ENCODE results near the gene RALGPS1. TPM values are rescaled to one million over a fixed set of nuclear protein-coding genes. Genes with fewer than 3 reads are reported as not detected.

Gene RALGPS1
- total RNA-seq, 2 experiments from 2014 or later, result 2.5 to 4.1 TPM

DNA sequence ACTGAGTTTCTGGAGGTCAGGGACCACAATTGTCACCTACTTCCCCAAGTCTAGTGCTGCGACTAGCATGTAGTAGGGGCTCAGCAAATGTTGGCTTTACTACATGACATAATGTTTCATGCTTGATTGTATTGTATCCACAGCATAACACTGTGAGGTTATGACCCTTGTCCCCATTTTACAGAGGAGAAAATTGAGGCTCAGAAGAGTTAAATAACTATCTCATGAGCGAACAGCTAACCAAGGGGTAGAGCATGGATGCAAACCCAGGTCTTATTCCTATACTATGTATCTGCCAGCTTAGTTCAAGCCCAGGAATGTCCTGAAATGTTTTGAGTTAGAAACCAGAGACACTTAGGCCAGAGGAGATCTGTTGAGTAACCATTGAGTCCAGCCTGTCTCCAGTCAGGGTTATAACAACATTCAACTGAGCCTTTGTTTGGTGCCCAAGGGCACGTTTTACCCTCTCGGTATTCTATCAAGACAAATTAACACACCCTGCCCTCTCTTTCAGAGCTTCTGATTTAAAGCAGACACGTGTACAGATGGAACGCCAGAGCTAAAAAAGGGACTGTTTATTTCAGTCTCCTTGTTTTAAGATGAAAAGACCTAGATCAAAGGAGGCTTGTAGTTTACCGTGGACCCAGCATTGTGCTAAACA, 191.4 kb downstream of the RALGPS1 start:
- POLR2A ChIA-PET, result no interaction called here

GRCh38 chr9:127106466-127106855, 191.9 kb downstream of the RALGPS1 start:
- Mint-ChIP-seq H3K4me3 (no peak overlapping the region), H3K9me3 (ENCODE audit: insufficient read depth) (no peaks in the 10 kb centered on the region), H3K4me1 (ENCODE audit: low read depth) (no peaks in the 10 kb centered on the region), H3K27ac (no peak overlapping the region), H3K36me3 (ENCODE audit: low read depth) (no peaks in the 10 kb centered on the region), H3K27me3 (ENCODE audit: low read depth) (peaks cover 2% of the 10 kb centered on the region)
- ChIA-PET POLR2A (no interaction called here), CTCF (no interaction called here)
- DNase-seq (no peak), ATAC-seq (no peak)

More for the DNA sequence above, 191.4 kb downstream of the RALGPS1 start:
- CTCF ChIA-PET, result no interaction called here
- Mint-ChIP-seq H3K4me1 (ENCODE audit: low read depth) (no peaks in the 10 kb centered on the region), H3K36me3 (ENCODE audit: low read depth) (no peaks in the 10 kb centered on the region), H3K27ac (no peak overlapping the region), H3K9me3 (ENCODE audit: insufficient read depth) (no peaks in the 10 kb centered on the region), H3K27me3 (ENCODE audit: low read depth) (peaks cover 3% of the 10 kb centered on the region), H3K4me3 (no peak overlapping the region)
- ATAC-seq, result no peak
- DNase-seq, result no peak

GRCh38 chr9:127107171-127107928, 192.8 kb downstream of the RALGPS1 start:
- Mint-ChIP-seq H3K9me3 (ENCODE audit: insufficient read depth) (no peaks in the 10 kb centered on the region), H3K27me3 (ENCODE audit: low read depth) (peaks cover 2% of the 10 kb centered on the region), H3K4me3 (no peak overlapping the region), H3K36me3 (ENCODE audit: low read depth) (no peaks in the 10 kb centered on the region), H3K27ac (no peak overlapping the region), H3K4me1 (ENCODE audit: low read depth) (no peaks in the 10 kb centered on the region)
- ATAC-seq, result no peak
- POLR2A ChIA-PET, result no interaction called here
- DNase-seq, result no peak
- CTCF ChIA-PET, result no interaction called here

DNA sequence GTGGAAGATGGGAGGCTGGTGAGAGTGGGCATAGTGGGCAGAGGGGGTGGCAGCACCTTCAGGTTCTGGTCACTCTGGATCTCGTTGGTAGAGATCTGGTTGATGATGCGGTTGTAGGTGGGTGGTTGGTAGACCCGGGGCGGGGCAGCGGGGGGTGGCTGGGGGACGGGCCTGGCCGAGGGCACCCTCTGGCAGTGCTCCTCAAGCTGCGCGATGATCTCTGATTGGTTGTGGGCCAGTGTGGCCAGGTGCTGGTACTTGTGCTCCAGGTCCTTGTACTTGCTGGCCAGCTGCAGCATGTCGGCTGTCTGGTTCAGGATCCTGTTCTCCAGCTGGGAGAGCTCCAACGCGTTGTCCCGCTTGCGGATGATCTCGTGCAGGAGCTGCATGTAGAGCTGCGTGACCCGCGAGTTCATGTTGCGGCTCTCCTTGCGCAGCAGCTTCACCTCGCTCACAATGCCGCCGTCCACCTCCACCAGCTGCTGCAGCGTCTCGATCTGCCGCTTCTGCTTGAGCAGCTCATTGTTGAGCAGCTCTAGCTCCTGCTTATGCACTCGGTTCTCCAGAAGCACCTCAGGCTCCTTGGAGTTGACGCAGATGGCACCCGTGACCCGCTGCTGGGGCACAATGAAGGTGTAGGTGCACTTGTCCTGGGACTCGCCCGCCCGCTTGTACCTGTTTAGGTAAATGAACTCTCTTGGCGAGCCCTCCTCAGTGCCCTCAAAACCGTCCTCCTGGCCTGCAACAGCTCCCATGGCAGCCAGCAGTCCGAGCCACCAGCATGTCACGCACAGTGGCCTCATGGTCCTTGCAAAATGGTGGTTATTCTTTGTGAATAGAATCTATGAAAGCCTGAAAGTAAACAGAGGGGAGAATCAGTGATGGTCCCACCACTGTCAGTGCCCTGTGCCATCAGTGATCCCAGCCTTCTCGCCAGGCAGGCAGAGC, 193.6 kb downstream of the RALGPS1 start:
- peaks cover 2% of the 10 kb centered on the region for H3K27me3 Mint-ChIP-seq (ENCODE audit: low read depth)
- H3K4me3 Mint-ChIP-seq, result no peak overlapping the region
- no peaks in the 10 kb centered on the region for H3K9me3 Mint-ChIP-seq (ENCODE audit: insufficient read depth)
- H3K36me3 Mint-ChIP-seq (ENCODE audit: low read depth), result no peaks in the 10 kb centered on the region
- ChIA-PET POLR2A (no interaction called here), CTCF (no interaction called here)
- no peak for DNase-seq
- no peak overlapping the region for H3K27ac Mint-ChIP-seq
- no peak for ATAC-seq
- H3K4me1 Mint-ChIP-seq (ENCODE audit: low read depth), result no peaks in the 10 kb centered on the region

DNA sequence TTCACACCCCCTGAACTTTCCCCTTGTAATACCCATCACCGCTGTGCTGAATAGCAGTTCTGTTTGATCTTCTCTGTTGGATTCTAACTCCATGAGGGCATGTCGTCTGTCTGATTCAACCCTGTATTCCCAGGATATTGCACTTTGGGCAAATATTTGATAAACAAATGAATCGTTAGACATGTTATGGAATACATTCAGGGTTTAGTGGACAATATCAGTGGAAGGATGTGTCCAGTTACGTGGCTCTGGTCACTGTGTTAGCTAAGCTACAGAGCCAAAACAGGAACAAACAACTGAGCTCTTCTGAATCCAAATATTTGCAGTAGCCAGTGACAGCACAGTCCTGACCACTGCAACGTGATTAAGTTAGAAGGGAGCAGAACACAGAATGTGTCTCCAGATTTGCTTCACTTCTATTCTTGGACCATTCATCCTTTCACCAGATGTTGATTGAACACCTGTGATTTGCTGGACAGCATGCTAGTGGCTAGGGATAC, 194.7 kb downstream of the RALGPS1 start:
- POLR2A ChIA-PET, result no interaction called here
- H3K4me1 Mint-ChIP-seq (ENCODE audit: low read depth), result no peaks in the 10 kb centered on the region
- DNase-seq (no peak), ATAC-seq (no peak)
- no peak overlapping the region for H3K27ac Mint-ChIP-seq
- H3K27me3 Mint-ChIP-seq (ENCODE audit: low read depth), result peaks cover 2% of the 10 kb centered on the region
- CTCF ChIA-PET, result no interaction called here
- H3K36me3 Mint-ChIP-seq (ENCODE audit: low read depth), result no peaks in the 10 kb centered on the region
- H3K4me3 Mint-ChIP-seq, result no peak overlapping the region
- no peaks in the 10 kb centered on the region for H3K9me3 Mint-ChIP-seq (ENCODE audit: insufficient read depth)

DNA sequence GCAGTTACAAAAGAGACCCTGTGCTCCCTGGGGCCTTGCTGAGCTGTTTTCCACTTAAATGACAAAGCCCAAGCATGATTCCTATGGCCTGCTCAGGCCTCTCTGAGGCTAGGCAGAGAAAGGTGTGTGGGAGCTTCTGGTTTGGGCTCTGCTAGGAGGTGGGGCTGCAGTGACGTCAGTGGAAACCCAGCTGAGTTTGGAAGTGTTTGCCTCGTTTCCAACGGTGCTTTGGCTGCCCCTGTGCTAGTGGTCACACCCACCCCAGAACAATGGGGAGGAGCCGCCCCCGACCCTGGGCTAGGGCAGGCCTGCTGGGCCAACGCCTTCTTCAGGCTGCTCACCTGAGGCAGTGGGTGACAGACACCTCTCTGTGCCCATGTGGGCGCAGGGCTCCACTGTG, 197.5 kb downstream of the RALGPS1 start:
- DNase-seq, result no peak
- H3K4me3 Mint-ChIP-seq, result no peak overlapping the region
- ChIA-PET CTCF (no interaction called here), POLR2A (no interaction called here)
- peaks cover 18% of the 10 kb centered on the region for H3K4me1 Mint-ChIP-seq (ENCODE audit: low read depth)
- peaks cover 2% of the 10 kb centered on the region for H3K27me3 Mint-ChIP-seq (ENCODE audit: low read depth)
- no peaks in the 10 kb centered on the region for H3K9me3 Mint-ChIP-seq (ENCODE audit: insufficient read depth)
- H3K36me3 Mint-ChIP-seq (ENCODE audit: low read depth), result peaks cover 1% of the 10 kb centered on the region
- no peak overlapping the region for H3K27ac Mint-ChIP-seq
- ATAC-seq, result no peak

GRCh38 chr9:127112735-127113161, 198.2 kb downstream of the RALGPS1 start:
- no peak for ATAC-seq
- Mint-ChIP-seq H3K36me3 (ENCODE audit: low read depth) (peaks cover 4% of the 10 kb centered on the region), H3K4me3 (no peak overlapping the region), H3K4me1 (ENCODE audit: low read depth) (peaks cover 25% of the 10 kb centered on the region), H3K9me3 (ENCODE audit: insufficient read depth) (no peaks in the 10 kb centered on the region), H3K27me3 (ENCODE audit: low read depth) (peaks cover 2% of the 10 kb centered on the region), H3K27ac (no peak overlapping the region)
- CTCF ChIA-PET, result no interaction called here
- DNase-seq, result no peak
- POLR2A ChIA-PET, result no interaction called here

GRCh38 chr9:127113191-127113972, 198.8 kb downstream of the RALGPS1 start:
- H3K4me1 Mint-ChIP-seq (ENCODE audit: low read depth), result peaks cover 28% of the 10 kb centered on the region
- POLR2A ChIA-PET, result no interaction called here
- H3K4me3 Mint-ChIP-seq, result no peak overlapping the region
- H3K27ac Mint-ChIP-seq, result no peak overlapping the region
- H3K36me3 Mint-ChIP-seq (ENCODE audit: low read depth), result peaks cover 4% of the 10 kb centered on the region
- ATAC-seq (no peak), DNase-seq (no peak)
- peaks cover 2% of the 10 kb centered on the region for H3K27me3 Mint-ChIP-seq (ENCODE audit: low read depth)
- CTCF ChIA-PET, result no interaction called here
- H3K9me3 Mint-ChIP-seq (ENCODE audit: insufficient read depth), result no peaks in the 10 kb centered on the region

DNA sequence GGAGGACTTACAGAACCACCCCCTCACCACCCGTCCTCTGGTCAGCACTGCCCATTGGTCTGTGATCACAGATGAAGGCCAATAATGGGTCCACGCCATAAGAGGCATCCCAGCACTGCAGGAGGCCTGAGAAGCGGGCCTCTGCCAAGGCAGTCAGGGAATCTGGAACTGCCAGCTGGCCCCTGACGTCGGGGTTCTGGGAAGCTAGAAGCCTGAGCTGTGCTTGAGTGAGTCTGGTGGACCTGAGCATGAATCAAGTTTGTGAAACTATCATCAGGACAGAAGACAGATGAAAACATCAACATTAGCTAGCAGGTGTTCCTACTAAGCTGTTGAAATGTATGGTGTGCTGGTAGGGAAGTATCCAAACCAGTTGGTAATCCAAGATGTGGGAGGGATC, 200.0 kb downstream of the RALGPS1 start:
- CTCF ChIA-PET, result interaction anchor here (1.5 kb wide), 1 partner anchor 11 kb away, joined by 3 read pairs; no protein-coding TSS in a partner anchor
- ATAC-seq, result no peak
- POLR2A ChIA-PET, result no interaction called here

DNA sequence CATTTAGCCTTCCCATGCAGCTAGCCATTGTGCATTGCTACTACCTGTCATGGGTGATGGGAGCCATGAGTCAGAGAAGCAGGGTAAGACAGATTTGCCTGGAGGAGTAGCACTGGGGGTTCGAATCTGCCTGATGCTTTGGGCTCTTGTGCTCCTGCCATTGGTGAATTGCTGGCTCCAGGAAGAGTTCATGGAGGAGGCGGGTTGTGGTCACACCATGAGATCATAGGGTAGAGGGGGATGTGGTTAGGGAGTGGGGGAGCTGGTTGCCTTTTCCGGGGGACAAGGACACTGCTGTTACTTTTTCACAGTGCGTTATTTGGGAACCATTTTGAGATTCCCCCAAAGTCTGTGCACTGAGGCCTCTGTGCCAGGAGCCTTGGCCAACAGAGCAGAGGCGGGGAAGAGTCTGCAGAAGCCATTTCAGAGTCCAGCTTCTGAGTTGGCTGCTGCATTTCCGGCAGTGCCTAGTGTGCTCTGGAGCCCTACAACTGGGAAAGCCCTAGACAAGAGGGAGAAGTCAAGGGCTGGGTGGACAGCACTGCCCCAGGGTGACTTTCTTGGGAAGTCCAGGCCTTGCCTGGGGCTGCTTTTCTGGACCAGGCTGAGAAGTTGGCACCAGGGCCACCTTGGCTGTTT, 201.6 kb downstream of the RALGPS1 start:
- ATAC-seq, result peak; percentile 25
- POLR2A ChIA-PET, result interaction anchor here (1.6 kb wide), 1 partner anchor 8 kb away, joined by 3 read pairs; no protein-coding TSS in a partner anchor
- H3K36me3 Mint-ChIP-seq (ENCODE audit: low read depth), result peaks cover 4% of the 10 kb centered on the region

More for the DNA sequence above, 200.0 kb downstream of the RALGPS1 start:
- peaks cover 4% of the 10 kb centered on the region for H3K36me3 Mint-ChIP-seq (ENCODE audit: low read depth)
- H3K4me1 Mint-ChIP-seq (ENCODE audit: low read depth), result peaks cover 38% of the 10 kb centered on the region
- peaks cover 2% of the 10 kb centered on the region for H3K27me3 Mint-ChIP-seq (ENCODE audit: low read depth)
- no peaks in the 10 kb centered on the region for H3K9me3 Mint-ChIP-seq (ENCODE audit: insufficient read depth)
- no peak for DNase-seq
- no peak overlapping the region for H3K4me3 Mint-ChIP-seq
- no peak overlapping the region for H3K27ac Mint-ChIP-seq

GRCh38 chr9:127116957-127117356, 202.4 kb downstream of the RALGPS1 start:
- peaks cover 38% of the 10 kb centered on the region for H3K4me1 Mint-ChIP-seq (ENCODE audit: low read depth)
- ATAC-seq, result peak; percentile 24

More for the DNA sequence above, 201.6 kb downstream of the RALGPS1 start:
- H3K4me1 Mint-ChIP-seq (ENCODE audit: low read depth), result peaks cover 38% of the 10 kb centered on the region
- peak; percentile 58 for DNase-seq
- CTCF ChIA-PET, result interaction anchor here (0.9 to 1.5 kb wide), 5 partner anchors 13 to 176 kb away, joined by 3 to 4 read pairs (median 3); no protein-coding TSS in a partner anchor
- no peaks in the 10 kb centered on the region for H3K9me3 Mint-ChIP-seq (ENCODE audit: insufficient read depth)
- peaks cover 6% of the 10 kb centered on the region for H3K27me3 Mint-ChIP-seq (ENCODE audit: low read depth)
- H3K4me3 Mint-ChIP-seq, result peak overlapping the region; percentile 45
- H3K27ac Mint-ChIP-seq, result peak overlapping the region; percentile 74

More at GRCh38 chr9:127116957-127117356, 202.4 kb downstream of the RALGPS1 start:
- peak overlapping the region; percentile 74 for H3K27ac Mint-ChIP-seq
- H3K27me3 Mint-ChIP-seq (ENCODE audit: low read depth), result peaks cover 13% of the 10 kb centered on the region
- no peaks in the 10 kb centered on the region for H3K9me3 Mint-ChIP-seq (ENCODE audit: insufficient read depth)
- ChIA-PET CTCF (interaction anchor here (0.9 to 1.5 kb wide), 3 partner anchors 44 to 177 kb away, joined by 3 to 4 read pairs (median 3); no protein-coding TSS in a partner anchor), POLR2A (no interaction called here)
- DNase-seq, result peak; percentile 30
- H3K36me3 Mint-ChIP-seq (ENCODE audit: low read depth), result peaks cover 4% of the 10 kb centered on the region
- no peak overlapping the region for H3K4me3 Mint-ChIP-seq

All from activated CD8-positive, alpha-beta T cell treated with anti-CD3 and anti-CD28 coated beads, Interleukin-2, amount 10 ng/mL, durations not matched to agents 7 days and 5 days (primary cell).